KMS-11 (cell line): ENCODE results near the gene TRAF6.

Experiments
- H2AFZ ChIP-seq: fragments of 200-600 bp; sonication (generic); 2 replicates; pipeline ENCODE4 v1.6.1; 2016; ENCODE audit warnings: antibody characterized with exemption, mixed run types, low read depth
- H3K27ac ChIP-seq: fragments of 200-600 bp; sonication (generic); 2 replicates; pipeline ENCODE4 v1.6.1; 2016; ENCODE audit warnings: mild to moderate bottlenecking, mixed run types
- H3K27me3 ChIP-seq: fragments of 200-600 bp; sonication (generic); 2 replicates; pipeline ENCODE4 v1.6.1; 2017; ENCODE audit warnings: mild to moderate bottlenecking, low read depth, mixed run types, moderate library complexity; ENCODE audit not compliant: insufficient read depth
- H3K36me3 ChIP-seq: fragments of 200-600 bp; sonication (generic); 2 replicates; pipeline ENCODE4 v1.6.1; 2017; ENCODE audit warnings: mild to moderate bottlenecking, mixed run types; ENCODE audit not compliant: insufficient read depth
- H3K4me1 ChIP-seq: fragments of 200-600 bp; sonication (generic); 2 replicates; pipeline ENCODE4 v1.6.1; 2016; ENCODE audit warnings: mild to moderate bottlenecking, low read depth, mixed run types; ENCODE audit not compliant: poor library complexity, severe bottlenecking
- H3K4me2 ChIP-seq: fragments of 200-600 bp; sonication (generic); 2 replicates; pipeline ENCODE4 v1.7.0; 2016; ENCODE audit warnings: mild to moderate bottlenecking, mixed run types
- H3K4me3 ChIP-seq: fragments of 200-600 bp; sonication (generic); IDR thresholded peaks from 2 replicates; pipeline ENCODE4 v1.6.1; 2017; ENCODE audit warnings: low read depth, low read length, mixed read lengths; ENCODE audit not compliant: insufficient read depth
- H3K79me2 ChIP-seq: fragments of 200-600 bp; sonication (generic); 2 replicates; pipeline ENCODE4 v1.6.1; 2016; ENCODE audit warnings: low read depth, mixed run types; ENCODE audit not compliant: insufficient read depth
- H3K9ac ChIP-seq: fragments of 200-600 bp; sonication (generic); 2 replicates; pipeline ENCODE4 v1.6.1; 2016; ENCODE audit warnings: mild to moderate bottlenecking, mixed run types
- H4K20me1 ChIP-seq: fragments of 200-600 bp; sonication (generic); 2 replicates; pipeline ENCODE4 v1.6.1; 2016; ENCODE audit warnings: mild to moderate bottlenecking, mixed run types; ENCODE audit not compliant: insufficient read depth
- TF ChIP-seq, protein P1 (sequence below): fragments of 200-600 bp; sonication (generic); conservative IDR thresholded peaks from 2 replicates; pipeline ENCODE4 v1.6.1; 2017; ENCODE audit warnings: low read depth, mild to moderate bottlenecking, antibody characterized with exemption, low read length, moderate library complexity, mixed read lengths

TRAF6 gene

DNA sequence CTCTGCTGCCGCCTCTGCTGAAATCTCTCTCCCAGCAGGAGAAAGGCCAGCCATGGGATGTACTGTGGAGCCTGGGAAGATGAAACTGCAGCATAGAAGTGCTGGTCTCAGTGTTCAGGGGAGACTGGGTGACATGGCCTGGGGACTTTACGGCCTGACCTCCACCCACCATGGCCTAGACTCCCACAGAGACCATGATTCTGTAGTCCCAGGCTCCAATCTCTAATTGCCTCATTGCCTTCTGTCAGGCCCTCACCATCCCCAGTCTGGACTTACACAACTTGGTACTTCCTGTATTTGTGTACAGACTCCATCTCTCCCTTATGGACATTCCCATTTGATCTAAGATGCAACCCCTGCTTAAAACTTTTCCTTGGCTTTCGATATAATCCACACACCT is 43.1 kb downstream of the TRAF6 start:
- H3K27ac ChIP-seq, result no peak overlapping the region
- TF ChIP-seq, protein P1, sequence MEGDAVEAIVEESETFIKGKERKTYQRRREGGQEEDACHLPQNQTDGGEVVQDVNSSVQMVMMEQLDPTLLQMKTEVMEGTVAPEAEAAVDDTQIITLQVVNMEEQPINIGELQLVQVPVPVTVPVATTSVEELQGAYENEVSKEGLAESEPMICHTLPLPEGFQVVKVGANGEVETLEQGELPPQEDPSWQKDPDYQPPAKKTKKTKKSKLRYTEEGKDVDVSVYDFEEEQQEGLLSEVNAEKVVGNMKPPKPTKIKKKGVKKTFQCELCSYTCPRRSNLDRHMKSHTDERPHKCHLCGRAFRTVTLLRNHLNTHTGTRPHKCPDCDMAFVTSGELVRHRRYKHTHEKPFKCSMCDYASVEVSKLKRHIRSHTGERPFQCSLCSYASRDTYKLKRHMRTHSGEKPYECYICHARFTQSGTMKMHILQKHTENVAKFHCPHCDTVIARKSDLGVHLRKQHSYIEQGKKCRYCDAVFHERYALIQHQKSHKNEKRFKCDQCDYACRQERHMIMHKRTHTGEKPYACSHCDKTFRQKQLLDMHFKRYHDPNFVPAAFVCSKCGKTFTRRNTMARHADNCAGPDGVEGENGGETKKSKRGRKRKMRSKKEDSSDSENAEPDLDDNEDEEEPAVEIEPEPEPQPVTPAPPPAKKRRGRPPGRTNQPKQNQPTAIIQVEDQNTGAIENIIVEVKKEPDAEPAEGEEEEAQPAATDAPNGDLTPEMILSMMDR, result no peak

DNA sequence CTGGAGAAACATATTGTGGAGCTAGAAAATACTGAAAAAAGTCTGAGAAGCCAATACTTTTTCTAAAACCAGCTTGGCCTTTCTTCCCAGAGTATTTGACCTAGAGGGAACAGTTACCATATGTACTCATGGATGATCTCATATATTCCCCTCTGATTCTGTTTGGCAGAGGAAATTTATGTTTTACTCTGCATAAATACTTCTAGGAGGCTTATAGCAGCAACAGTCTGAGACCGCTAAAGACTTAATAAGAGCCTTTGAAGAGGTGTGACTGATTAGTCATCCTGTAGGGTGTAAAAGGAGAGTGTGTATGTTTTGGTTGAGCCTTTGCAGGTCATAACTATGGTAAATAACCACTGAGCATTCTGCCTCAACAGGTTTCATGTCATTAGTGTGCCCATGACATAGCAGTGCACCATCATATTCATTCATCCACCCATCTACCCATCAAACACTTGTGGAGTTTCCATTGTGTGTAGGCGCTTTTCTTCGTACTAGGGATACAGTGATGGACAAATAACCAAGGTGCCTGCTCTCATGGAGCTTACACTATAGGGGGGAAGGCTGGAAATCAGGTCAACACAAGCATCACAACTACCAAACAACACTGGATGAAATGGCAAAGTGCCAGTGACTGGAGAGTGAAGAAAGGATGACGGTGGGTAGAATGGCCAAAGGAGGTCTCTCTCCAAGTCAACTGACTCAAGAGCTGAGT is 44.5 kb downstream of the TRAF6 start:
- H3K79me2 ChIP-seq, result no peaks in the 10 kb centered on the region
- TF ChIP-seq, protein P1, result no peak
- H4K20me1 ChIP-seq, result no peaks in the 10 kb centered on the region
- H3K27me3 ChIP-seq, result no peaks in the 10 kb centered on the region
- no peak overlapping the region for H3K4me3 ChIP-seq
- H3K9ac ChIP-seq, result no peak overlapping the region
- H3K4me1 ChIP-seq, result peaks cover 13% of the 10 kb centered on the region
- H3K36me3 ChIP-seq, result no peaks in the 10 kb centered on the region
- no peak overlapping the region for H2AFZ ChIP-seq
- H3K4me2 ChIP-seq, result no peak overlapping the region
- no peak overlapping the region for H3K27ac ChIP-seq

More for the DNA sequence above, 43.1 kb downstream of the TRAF6 start:
- Histone ChIP-seq H2AFZ (no peak overlapping the region), H3K4me2 (no peak overlapping the region), H3K79me2 (no peaks in the 10 kb centered on the region), H3K4me1 (peaks cover 13% of the 10 kb centered on the region), H4K20me1 (no peaks in the 10 kb centered on the region), H3K9ac (no peak overlapping the region), H3K27me3 (no peaks in the 10 kb centered on the region), H3K36me3 (no peaks in the 10 kb centered on the region), H3K4me3 (no peak overlapping the region)

DNA sequence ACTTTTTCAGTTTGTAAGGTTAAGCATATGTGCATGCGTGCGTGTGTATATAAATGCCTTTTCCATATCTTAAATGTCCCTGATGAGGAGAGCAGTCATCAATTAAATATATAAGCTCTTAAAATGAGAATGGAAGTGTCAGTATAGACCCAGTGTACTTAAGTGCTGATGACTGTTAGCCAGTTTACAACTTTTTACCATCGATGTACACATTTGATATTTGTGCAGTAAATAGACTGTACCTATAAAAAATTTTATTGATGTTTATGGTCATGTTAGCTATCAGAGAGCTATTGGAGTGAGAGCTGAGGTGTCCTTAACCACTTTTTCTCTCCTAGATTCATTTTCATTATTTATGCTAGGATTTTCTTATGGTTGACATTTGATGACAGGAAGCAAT is 45.4 kb downstream of the TRAF6 start:
- H4K20me1 ChIP-seq, result no peaks in the 10 kb centered on the region
- H3K9ac ChIP-seq, result no peak overlapping the region
- H3K79me2 ChIP-seq, result no peaks in the 10 kb centered on the region
- TF ChIP-seq, protein P1, result no peak
- H3K27ac ChIP-seq, result no peak overlapping the region
- H3K4me2 ChIP-seq, result no peak overlapping the region
- H3K27me3 ChIP-seq, result no peaks in the 10 kb centered on the region
- H3K4me1 ChIP-seq, result peaks cover 13% of the 10 kb centered on the region
- no peak overlapping the region for H3K4me3 ChIP-seq
- no peak overlapping the region for H2AFZ ChIP-seq
- no peaks in the 10 kb centered on the region for H3K36me3 ChIP-seq

DNA sequence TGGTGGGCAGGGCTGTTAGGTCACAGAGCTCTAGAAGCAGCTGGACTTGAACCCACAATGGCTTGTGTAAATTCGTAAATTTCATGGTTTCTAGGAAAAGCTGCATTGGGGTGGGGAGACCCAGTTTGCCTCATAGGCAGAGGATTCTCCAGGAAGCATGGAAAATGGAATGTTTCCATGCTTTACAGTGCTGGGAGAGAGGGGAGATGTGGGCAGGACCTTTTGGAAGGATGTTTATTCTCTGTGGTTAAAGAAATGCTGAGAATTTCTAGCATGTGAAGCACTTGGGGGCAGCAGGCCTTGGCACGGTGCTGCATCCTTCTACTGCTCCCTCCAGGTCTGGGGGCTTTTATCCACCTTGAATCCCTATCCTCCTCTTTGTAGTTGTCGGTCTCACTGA is 46.3 kb downstream of the TRAF6 start:
- Histone ChIP-seq H3K4me1 (peaks cover 9% of the 10 kb centered on the region), H3K4me3 (no peak overlapping the region), H3K9ac (no peak overlapping the region), H2AFZ (no peak overlapping the region), H4K20me1 (no peaks in the 10 kb centered on the region), H3K4me2 (no peak overlapping the region), H3K79me2 (no peaks in the 10 kb centered on the region), H3K27me3 (no peaks in the 10 kb centered on the region), H3K27ac (no peak overlapping the region), H3K36me3 (no peaks in the 10 kb centered on the region)
- TF ChIP-seq, protein P1, result no peak
